GM12878 (cell line): ENCODE measurements around the gene H2AZ1. TPM values are rescaled to one million over a fixed set of nuclear protein-coding genes. Genes with fewer than 3 reads are reported as not detected.

Experiments used
- ATAC-seq: fragments of 200-7000 bp; cut with Tn5 transposase; 3 replicates; pipeline ENCODE4 v1.9.1; 2020; ENCODE audit warnings: mild to moderate bottlenecking, moderate library complexity
- BruUV-seq: library from RNA; stranded (reverse); fragments of 400-500 nt; replicated peaks from 2 replicates; lab custom pipeline; 2021; lab: Mats Ljungman, UMichigan
- CTCF ChIA-PET: fragments of 300-600 bp; sonication (Branson Sonifier 250); formaldehyde crosslinking; extraction: SDS; loops from one replicate; lab custom pipeline; 2021; ENCODE audit warnings: inconsistent platforms; lab: Yijun Ruan, JAX
- POLR2A ChIA-PET: fragments of 350-600 bp; formaldehyde crosslinking; extraction: SDS; loops from one replicate; lab custom pipeline; 2021; ENCODE audit warnings: inconsistent platforms; lab: Charles Lee
- RAD21 ChIA-PET: fragments of 300-600 bp; sonication (Branson Sonifier 250); formaldehyde crosslinking; loops from one replicate; lab custom pipeline; 2023; ENCODE audit warnings: antibody characterized with exemption; ENCODE audit not compliant: unreplicated experiment; lab: Charles Lee
- SMC1A ChIA-PET: fragments of 300-600 bp; sonication (Branson Sonifier 250); formaldehyde crosslinking; loops from one replicate; lab custom pipeline; 2023; ENCODE audit not compliant: unreplicated experiment, uncharacterized antibody; lab: Charles Lee
- DNase-seq: peaks from one replicate; pipeline ENCODE4 v3.0.0-alpha.2; 2011; ENCODE audit warnings: low read depth, low spot score
- FAIRE-seq: peaks from 3 replicates; lab custom pipeline; 2011; peaks lifted over from hg19 to GRCh38; lab: Jason Lieb, UNC
- H2AFZ ChIP-seq: 2 replicates; pipeline ENCODE4 v1.6.0; 2011; ENCODE audit warnings: low read depth, low read length, control low read depth; ENCODE audit not compliant: control insufficient read depth
- H3K27ac ChIP-seq: 2 replicates; pipeline ENCODE4 v1.5.1; 2011; ENCODE audit warnings: control low read depth; ENCODE audit not compliant: control insufficient read depth, insufficient read depth
- H3K27me3 ChIP-seq, 2 experiments: replicated peaks in 1 of 2; 2 replicates each; pipeline versions ENCODE4 v1.6.0 to v1.6.1; 2011; ENCODE audit warnings: low read length in 1 of 2; ENCODE audit not compliant: control insufficient read depth in 2 of 2, insufficient read depth in 2 of 2
- H3K36me3 ChIP-seq, 2 experiments: 2 replicates each; pipeline ENCODE4 v1.5.1; 2011; ENCODE audit warnings: low read length in 1 of 2; ENCODE audit not compliant: control insufficient read depth in 2 of 2, insufficient read depth in 2 of 2
- H3K4me1 ChIP-seq: 2 replicates; pipeline ENCODE4 v1.6.1; 2011; ENCODE audit warnings: mild to moderate bottlenecking, low read length, moderate library complexity, mixed read lengths; ENCODE audit not compliant: control insufficient read depth, insufficient read depth
- H3K4me2 ChIP-seq: 2 replicates; pipeline ENCODE4 v1.6.0; 2011; ENCODE audit warnings: control low read depth; ENCODE audit not compliant: control insufficient read depth, insufficient read depth
- H3K4me3 ChIP-seq: fragments of 200-600 bp; sonication (generic); 2 replicates; pipeline ENCODE4 v1.5.1; 2016
- H3K79me2 ChIP-seq: 2 replicates; pipeline ENCODE4 v1.6.0; 2011; ENCODE audit warnings: low read length; ENCODE audit not compliant: control insufficient read depth, insufficient read depth
- H3K9ac ChIP-seq: 2 replicates; pipeline ENCODE4 v1.8.0; 2011; ENCODE audit warnings: low read length, control low read depth, mixed read lengths; ENCODE audit not compliant: control insufficient read depth, insufficient read depth
- H3K9me3 ChIP-seq: replicated peaks from 3 replicates; pipeline ENCODE4 v1.5.1; 2011; ENCODE audit warnings: mild to moderate bottlenecking, low read length; ENCODE audit not compliant: control insufficient read depth, insufficient read depth
- H4K20me1 ChIP-seq: 2 replicates; pipeline ENCODE4 v1.6.0; 2011; ENCODE audit not compliant: control insufficient read depth, insufficient read depth
- BACH1 ChIP-seq: fragments of 450-650 bp; IDR thresholded peaks from 2 replicates; pipeline ENCODE4 v1.6.1; 2017; ENCODE audit warnings: mild to moderate bottlenecking, borderline replicate concordance
- KLF5 ChIP-seq: fragments of 450-650 bp; IDR thresholded peaks from 2 replicates; pipeline ENCODE4 v1.6.1; 2014; ENCODE audit warnings: mild to moderate bottlenecking; ENCODE audit not compliant: partially characterized antibody
- MTA2 ChIP-seq: fragments of 450-650 bp; IDR thresholded peaks from 2 replicates; pipeline ENCODE4 v1.6.1; 2016; ENCODE audit warnings: low read depth, mild to moderate bottlenecking, moderate library complexity
- POU2F2 ChIP-seq: IDR thresholded peaks from 3 replicates; pipeline ENCODE4 v1.6.1; 2011; ENCODE audit warnings: low read depth, mild to moderate bottlenecking, low read length, borderline replicate concordance
- SUZ12 ChIP-seq: fragments of 200-600 bp; sonication (generic); IDR thresholded peaks from one replicate; pipeline ENCODE4 v1.6.1; 2018; ENCODE audit warnings: antibody characterized with exemption, mild to moderate bottlenecking; ENCODE audit not compliant: unreplicated experiment
- TAF1 ChIP-seq: IDR thresholded peaks from 2 replicates; pipeline ENCODE4 v1.6.1; 2011; ENCODE audit warnings: mild to moderate bottlenecking, low read depth, low read length, borderline replicate concordance
- TBL1XR1 ChIP-seq: IDR thresholded peaks from 2 replicates; pipeline ENCODE4 v1.6.1; 2012; ENCODE audit warnings: low read depth, low read length, improper control_type of control experiment
- in situ Hi-C: fragments of 300-500 bp; cut with MboI; formaldehyde crosslinking; loops from 9 replicates; pipeline ENCODE4 v1.14.3; 2018; ENCODE audit warnings: mixed read lengths
- intact Hi-C: fragments of 100-400 bp; cut with micrococcal nuclease; formaldehyde crosslinking; loops from one replicate; pipeline ENCODE4 v1.14.2; 2022; ENCODE audit not compliant: unreplicated experiment
- polyA plus RNA-seq, 11 experiments: library from polyadenylated mRNA; depleted of rRNA in 4 of 11; unstranded in 6 of 11; stranded (reverse) in 5 of 11; fragments of >200 nt; fragmentation: Nextera tagmentation in 4 of 11; fragmentation: Illumina TruSeq in 1 of 11; extraction: Ambion mirVana in 4 of 11; extraction: Trizol in 1 of 11; gene quantifications; 1 replicate in 1 of 11; 2 replicates in 10 of 11; pipeline versions ENCODE4 v1.2.1 to v1.2.3, GENCODE V29; 2011 to 2016; ENCODE audit warnings: inconsistent platforms in 2 of 11, missing spikeins in 2 of 11, low read depth in 1 of 11
- total RNA-seq, 4 experiments: library from RNA; depleted of rRNA in 3 of 4; stranded (reverse); fragments of >200 nt in 3 of 4; fragmentation: Illumina TruSeq in 1 of 4; extraction: Trizol in 1 of 4; gene quantifications; 2 replicates each; pipeline versions ENCODE4 v1.2.1 to v1.2.3, GENCODE V29; 2013 to 2021

The H2AZ1 gene
- total and polyA plus RNA-seq, 10 of the 15 experiments (the other 5 are each of a cell fraction or from before 2014, with no cell fraction given): 652 to 4,800 (median 898) TPM

DNA sequence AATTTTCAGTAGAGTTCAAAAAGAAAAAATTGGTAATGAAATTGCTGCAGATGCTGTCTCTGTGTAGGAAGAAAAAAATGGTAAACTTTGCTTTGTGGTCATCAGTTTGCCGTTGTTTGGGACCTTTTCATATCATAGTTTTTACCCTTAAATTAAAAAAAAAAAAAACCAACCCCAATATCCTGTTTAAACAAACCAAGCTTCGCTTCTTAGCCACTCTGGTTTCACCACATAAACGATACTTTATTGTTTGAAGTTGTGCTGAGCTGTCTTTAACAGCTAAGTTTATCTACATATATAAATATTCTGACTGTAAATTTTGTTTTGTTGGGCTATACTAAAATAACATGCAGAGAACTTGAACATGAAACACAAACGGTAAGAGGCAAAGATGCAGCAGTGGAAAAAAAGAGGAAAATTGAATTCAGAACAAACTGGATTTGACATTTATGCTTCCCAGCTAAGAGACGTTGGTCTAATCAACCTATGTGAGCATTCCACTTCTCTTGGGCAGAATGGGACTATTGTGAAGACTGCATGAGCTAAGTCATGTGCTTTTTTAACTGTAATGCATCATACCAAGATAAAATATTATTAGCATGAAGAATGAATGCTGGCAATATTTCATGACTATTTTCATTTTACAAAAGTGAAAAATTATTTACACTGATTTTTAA, 15.7 kb upstream of the H2AZ1 start (continued):
- TF ChIP-seq KLF5: no peak
- TF ChIP-seq TBL1XR1: no peak

DNA sequence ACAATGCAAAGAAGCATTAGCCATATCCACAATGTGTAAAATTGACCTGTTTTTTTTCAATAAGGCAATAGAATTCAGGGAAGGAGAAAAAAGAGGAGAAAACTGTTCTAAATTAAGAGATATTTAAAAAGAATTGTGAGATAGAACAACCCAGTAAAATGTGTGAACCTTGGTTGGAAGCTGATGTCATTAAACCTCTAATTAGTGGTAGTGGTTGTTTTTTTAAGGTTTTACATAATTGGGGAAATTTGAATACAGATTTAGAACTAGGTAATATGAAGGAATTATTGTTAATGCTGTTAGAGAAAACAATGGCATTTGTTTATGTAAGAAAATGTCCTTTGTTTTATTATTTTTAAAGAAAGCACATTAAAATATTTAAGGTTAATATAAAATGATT, 15.1 kb upstream of the H2AZ1 start:
- Histone ChIP-seq H2AFZ (no peak overlapping the region), H3K79me2 (no peaks in the 10 kb centered on the region), H4K20me1 (no peaks in the 10 kb centered on the region), H3K9me3 (no peaks in the 10 kb centered on the region), H3K36me3 (no peaks in the 10 kb centered on the region), H3K27me3 (no peaks in the 10 kb centered on the region), H3K4me3 (no peak overlapping the region), H3K4me2 (no peak overlapping the region), H3K9ac (no peak overlapping the region), H3K4me1 (no peaks in the 10 kb centered on the region), H3K27ac (no peak overlapping the region)
- no peak for FAIRE-seq
- DNase-seq: no peak
- ChIA-PET CTCF (no interaction called here), SMC1A (interaction anchor here (0.7 kb wide), 1 partner anchor 243 kb away, joined by 3 read pairs; no protein-coding TSS in a partner anchor), RAD21 (no interaction called here), POLR2A (no interaction called here)
- in situ Hi-C loops: no loop called here
- intact Hi-C loops: no loop called here
- peak; percentile 52; the same call in 1 of the 2 replicates for TF ChIP-seq MTA2
- TF ChIP-seq SUZ12: no peak
- TF ChIP-seq BACH1: no peak
- TF ChIP-seq TAF1: no peak
- no peak for TF ChIP-seq POU2F2
- ATAC-seq: no peak
- BruUV-seq: no TSS peak
